Body of pancreas (tissue), 4 donors: ENCODE results near the gene SURF1. TPM values are rescaled to one million over a fixed set of nuclear protein-coding genes. Genes with fewer than 3 reads are reported as not detected.
"Not testable (repeated sequence)": the region's sequence is repeated elsewhere in the genome, so short reads cannot be mapped to it uniquely, and the experiment has no call there.

Source experiments
- ATAC-seq: fragments of 150-250 bp; one replicate; pipeline ENCODE4 v1.9.1; 2016
- DNase-seq, 4 donors: peaks; one replicate each; pipeline ENCODE4 v3.0.0-alpha.2; 2019
- H3K27ac ChIP-seq, 4 donors: fragments of 200-600 bp; sonication (generic); 1 replicate in 3 of 4; 2 replicates in 1 of 4; pipeline versions ENCODE4 v1.5.1 to v1.6.1; 2016 to 2019; ENCODE audit warnings: mild to moderate bottlenecking in 1 of 4, mixed read lengths in 1 of 4, moderate library complexity in 1 of 4
- H3K27me3 ChIP-seq, 2 donors: fragments of 200-600 bp; sonication (generic); one replicate each; pipeline ENCODE4 v1.6.0; 2016; ENCODE audit warnings: mild to moderate bottlenecking in 1 of 2
- H3K36me3 ChIP-seq, 2 donors: fragments of 200-600 bp; sonication (generic); replicated peaks in 1 of 2; 2 replicates each; pipeline ENCODE4 v1.5.1; 2016; ENCODE audit warnings: low read depth in 2 of 2; ENCODE audit not compliant: insufficient read depth in 1 of 2
- H3K4me1 ChIP-seq: fragments of 200-600 bp; sonication (generic); one replicate; pipeline ENCODE4 v1.6.0; 2016
- H3K4me3 ChIP-seq, 2 donors: fragments of 200-600 bp; sonication (generic); 1 replicate in 1 of 2; 2 replicates in 1 of 2; pipeline ENCODE4 v1.5.1; 2016 to 2019
- H3K9me3 ChIP-seq, 3 donors: fragments of 200-600 bp; sonication (generic); 1 replicate in 2 of 3; 2 replicates in 1 of 3; pipeline ENCODE4 v1.5.1; 2016
- CTCF ChIP-seq, 7 experiments: fragments of 450-650 bp in 4 of 7; fragments of 200-600 bp in 3 of 7; sonication (generic) in 3 of 7; IDR thresholded peaks; one replicate each; pipeline ENCODE4 v1.5.1; 2016 to 2019; ENCODE audit warnings: antibody characterized with exemption in 7 of 7
- POLR2A ChIP-seq, 3 donors: fragments of 450-650 bp; IDR thresholded peaks; one replicate each; pipeline ENCODE4 v1.6.1; 2016; ENCODE audit warnings: antibody characterized with exemption in 3 of 3, mild to moderate bottlenecking in 2 of 3
- WGBS, 2 donors: methylation state at CpG; one replicate each; pipeline ENCODE4 v1.1.5; 2017; 5-methylcytosine and 5-hydroxymethylcytosine counted together
- intact Hi-C: fragments of 100-400 bp; cut with DNase I; formaldehyde crosslinking; loops from one replicate; pipeline ENCODE4 v1.15.1; 2023
- total RNA-seq, 2 donors: library from RNA; depleted of rRNA; stranded (reverse); fragments of >200 nt; gene quantifications; one replicate each; pipeline ENCODE4 v1.1.0, GENCODE V29; 2016

The SURF1 gene
- total RNA-seq, 2 donors from 2014 or later, result 31.0 to 43.1 TPM

GRCh38 chr9:133396952-133397351 lies 40.7 kb upstream of the SURF1 start:
- WGBS, 2 donors, result 25 to 26% methylated on average over 10 to 14 of the region's 14 CpGs
- H3K9me3 ChIP-seq, result no peaks in the 10 kb centered on the region
- H3K27ac ChIP-seq, result no peak overlapping the region
- DNase-seq (peak in 1 of 4 donors; percentile 34), ATAC-seq (no peak)
- H3K4me3 ChIP-seq, result no peak overlapping the region
- TF ChIP-seq POLR2A (IDR thresholded peaks at IDR 0.05) (no peak), CTCF (IDR thresholded peaks at IDR 0.05) (no peak)
- no peaks in the 10 kb centered on the region for H3K4me1 ChIP-seq
- intact Hi-C loops, result no loop called here
- no peaks in the 10 kb centered on the region for H3K36me3 ChIP-seq
- peaks cover 0 to 9% of the 10 kb centered on the region in 2 donors for H3K27me3 ChIP-seq

GRCh38 chr9:133394687-133395271 lies 38.5 kb upstream of the SURF1 start:
- no peak for ATAC-seq
- H3K4me1 ChIP-seq, result no peaks in the 10 kb centered on the region
- peaks cover 0 to 9% of the 10 kb centered on the region in 2 donors for H3K27me3 ChIP-seq

GRCh38 chr9:133393399-133393798 lies 37.1 kb upstream of the SURF1 start:
- Histone ChIP-seq H3K9me3 (no peaks in the 10 kb centered on the region), H3K4me1 (no peaks in the 10 kb centered on the region), H3K27me3 (peaks cover 0 to 9% of the 10 kb centered on the region in 2 donors), H3K27ac (no peak overlapping the region), H3K36me3 (no peaks in the 10 kb centered on the region), H3K4me3 (no peak overlapping the region)
- intact Hi-C loops, result no loop called here
- 77 to 81% methylated on average over 3 of the region's 3 CpGs for WGBS, 2 donors
- ATAC-seq (no peak), DNase-seq (no peak)
- no peak for TF ChIP-seq CTCF (IDR thresholded peaks at IDR 0.05)
- no peak for TF ChIP-seq POLR2A (IDR thresholded peaks at IDR 0.05)

More at GRCh38 chr9:133394687-133395271, 38.5 kb upstream of the SURF1 start:
- 15 to 17% methylated on average over 5 to 8 of the region's 8 CpGs for WGBS, 2 donors
- Histone ChIP-seq H3K4me3 (no peak overlapping the region), H3K36me3 (no peaks in the 10 kb centered on the region), H3K9me3 (no peaks in the 10 kb centered on the region), H3K27ac (no peak overlapping the region)
- TF ChIP-seq POLR2A (IDR thresholded peaks at IDR 0.05) (no peak), CTCF (IDR thresholded peaks at IDR 0.05) (no peak)
- DNase-seq, result no peak
- intact Hi-C loops, result no loop called here

- DNase-seq, H3K4me3 ChIP-seq, H3K27me3 ChIP-seq, H3K36me3 ChIP-seq, intact Hi-C loops, H3K9me3 ChIP-seq, H3K27ac ChIP-seq, H3K4me1 ChIP-seq, ATAC-seq: not testable (repeated sequence)
- 88 to 96% methylated on average over 3 of the region's 3 CpGs for WGBS, 2 donors
Measured at GRCh38 chr9:133392308-133392707, 36.0 kb upstream of the SURF1 start.

GRCh38 chr9:133391449-133391848 lies 35.2 kb upstream of the SURF1 start:
- H3K27me3 ChIP-seq, DNase-seq, H3K4me3 ChIP-seq, ATAC-seq, H3K36me3 ChIP-seq, intact Hi-C loops, H3K9me3 ChIP-seq, H3K27ac ChIP-seq, H3K4me1 ChIP-seq: not testable (repeated sequence)
- 30 to 31% methylated on average over 1 to 3 of the region's 4 CpGs for WGBS, 2 donors

GRCh38 chr9:133390713-133391112 lies 34.4 kb upstream of the SURF1 start:
- Histone ChIP-seq H3K27me3 (peaks cover 0 to 4% of the 10 kb centered on the region in 2 donors), H3K27ac (no peak overlapping the region), H3K9me3 (no peaks in the 10 kb centered on the region), H3K36me3 (no peaks in the 10 kb centered on the region), H3K4me1 (no peaks in the 10 kb centered on the region), H3K4me3 (no peak overlapping the region)
- no peak for DNase-seq
- WGBS, 2 donors, result 59 to 64% methylated on average over 7 of the region's 7 CpGs
- TF ChIP-seq POLR2A (IDR thresholded peaks at IDR 0.05) (no peak), CTCF (IDR thresholded peaks at IDR 0.05) (no peak)
- no peak for ATAC-seq
- intact Hi-C loops, result no loop called here
